SK-N-SH treated with all-trans-retinoic acid at 6 μM for 48 hours (cell line): ENCODE measurements around the gene SEPTIN8.

Experiments
- ARNTL ChIP-seq: fragments of 450-650 bp; formaldehyde crosslinking; IDR thresholded peaks from 2 replicates; pipeline ENCODE4 v1.5.0; 2020; ENCODE audit warnings: low read depth, mild to moderate bottlenecking, moderate library complexity, borderline replicate concordance
- SNAI2 ChIP-seq: fragments of 250-450 bp; sonication (Bioruptor Pico); IDR thresholded peaks from 2 replicates; pipeline ENCODE4 v1.5.0; 2020; ENCODE audit warnings: mild to moderate bottlenecking, moderate library complexity
- TCF4 ChIP-seq: fragments of 250-450 bp; sonication (Bioruptor Pico); IDR thresholded peaks from 2 replicates; pipeline ENCODE4 v1.8.0; 2021; ENCODE audit warnings: mild to moderate bottlenecking, moderate library complexity, borderline replicate concordance
- TSHZ2 ChIP-seq: fragments of 250-450 bp; sonication (Bioruptor Pico); IDR thresholded peaks from 2 replicates; pipeline ENCODE4 v1.5.0; 2020; ENCODE audit warnings: mild to moderate bottlenecking, moderate library complexity
- ZFP3 ChIP-seq: fragments of 250-450 bp; sonication (Bioruptor Pico); IDR thresholded peaks from 2 replicates; pipeline ENCODE4 v1.5.0; 2020; ENCODE audit warnings: mild to moderate bottlenecking, moderate library complexity
- ZFP30 ChIP-seq: fragments of 450-650 bp; formaldehyde crosslinking; IDR thresholded peaks from 2 replicates; pipeline ENCODE4 v1.5.0; 2022; ENCODE audit warnings: mild to moderate bottlenecking, moderate library complexity
- ZNF70 ChIP-seq: fragments of 450-650 bp; formaldehyde crosslinking; IDR thresholded peaks from 2 replicates; pipeline ENCODE4 v1.5.0; 2020; ENCODE audit warnings: mild to moderate bottlenecking, moderate library complexity
- ZNF8 ChIP-seq: fragments of 450-650 bp; formaldehyde crosslinking; IDR thresholded peaks from 2 replicates; pipeline ENCODE4 v1.5.0; 2020; ENCODE audit warnings: mild to moderate bottlenecking, moderate library complexity
- TF ChIP-seq, protein P1 (sequence below): fragments of 250-450 bp; sonication (Bioruptor Pico); IDR thresholded peaks from 2 replicates; pipeline ENCODE4 v1.8.0; 2020; ENCODE audit warnings: mild to moderate bottlenecking, moderate library complexity, borderline replicate concordance
- TF ChIP-seq, protein P2 (sequence below): fragments of 250-450 bp; sonication (Bioruptor Pico); IDR thresholded peaks from 2 replicates; pipeline ENCODE4 v1.8.0; 2021; ENCODE audit warnings: low read depth, mild to moderate bottlenecking, moderate library complexity, borderline replicate concordance

- TF ChIP-seq ZFP30 (CRISPR knock-in tag): no peak
- TF ChIP-seq, protein P1, sequence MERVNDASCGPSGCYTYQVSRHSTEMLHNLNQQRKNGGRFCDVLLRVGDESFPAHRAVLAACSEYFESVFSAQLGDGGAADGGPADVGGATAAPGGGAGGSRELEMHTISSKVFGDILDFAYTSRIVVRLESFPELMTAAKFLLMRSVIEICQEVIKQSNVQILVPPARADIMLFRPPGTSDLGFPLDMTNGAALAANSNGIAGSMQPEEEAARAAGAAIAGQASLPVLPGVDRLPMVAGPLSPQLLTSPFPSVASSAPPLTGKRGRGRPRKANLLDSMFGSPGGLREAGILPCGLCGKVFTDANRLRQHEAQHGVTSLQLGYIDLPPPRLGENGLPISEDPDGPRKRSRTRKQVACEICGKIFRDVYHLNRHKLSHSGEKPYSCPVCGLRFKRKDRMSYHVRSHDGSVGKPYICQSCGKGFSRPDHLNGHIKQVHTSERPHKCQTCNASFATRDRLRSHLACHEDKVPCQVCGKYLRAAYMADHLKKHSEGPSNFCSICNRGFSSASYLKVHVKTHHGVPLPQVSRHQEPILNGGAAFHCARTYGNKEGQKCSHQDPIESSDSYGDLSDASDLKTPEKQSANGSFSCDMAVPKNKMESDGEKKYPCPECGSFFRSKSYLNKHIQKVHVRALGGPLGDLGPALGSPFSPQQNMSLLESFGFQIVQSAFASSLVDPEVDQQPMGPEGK (CRISPR knock-in tag): no peak
- TF ChIP-seq TCF4: no peak
- TF ChIP-seq ARNTL (CRISPR knock-in tag): no peak
- TF ChIP-seq, protein P2, sequence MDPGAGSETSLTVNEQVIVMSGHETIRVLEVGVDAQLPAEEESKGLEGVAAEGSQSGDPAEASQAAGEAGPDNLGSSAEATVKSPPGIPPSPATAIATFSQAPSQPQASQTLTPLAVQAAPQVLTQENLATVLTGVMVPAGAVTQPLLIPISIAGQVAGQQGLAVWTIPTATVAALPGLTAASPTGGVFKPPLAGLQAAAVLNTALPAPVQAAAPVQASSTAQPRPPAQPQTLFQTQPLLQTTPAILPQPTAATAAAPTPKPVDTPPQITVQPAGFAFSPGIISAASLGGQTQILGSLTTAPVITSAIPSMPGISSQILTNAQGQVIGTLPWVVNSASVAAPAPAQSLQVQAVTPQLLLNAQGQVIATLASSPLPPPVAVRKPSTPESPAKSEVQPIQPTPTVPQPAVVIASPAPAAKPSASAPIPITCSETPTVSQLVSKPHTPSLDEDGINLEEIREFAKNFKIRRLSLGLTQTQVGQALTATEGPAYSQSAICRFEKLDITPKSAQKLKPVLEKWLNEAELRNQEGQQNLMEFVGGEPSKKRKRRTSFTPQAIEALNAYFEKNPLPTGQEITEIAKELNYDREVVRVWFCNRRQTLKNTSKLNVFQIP (CRISPR knock-in tag): no peak
- TF ChIP-seq ZNF70 (CRISPR knock-in tag): no peak
- TF ChIP-seq ZFP3 (CRISPR knock-in tag): no peak
- no peak for TF ChIP-seq ZNF8 (CRISPR knock-in tag)
- no peak for TF ChIP-seq TSHZ2
- TF ChIP-seq SNAI2 (CRISPR knock-in tag): no peak
Measured at GRCh38 chr5:132797651-132798050, 20.6 kb upstream of the SEPTIN8 start.
